ENCODE results near the gene RXRG.
A peak's percentile ranks its signal among the peaks of the same experiment; 100 is the strongest.

Gene RXRG

DNA sequence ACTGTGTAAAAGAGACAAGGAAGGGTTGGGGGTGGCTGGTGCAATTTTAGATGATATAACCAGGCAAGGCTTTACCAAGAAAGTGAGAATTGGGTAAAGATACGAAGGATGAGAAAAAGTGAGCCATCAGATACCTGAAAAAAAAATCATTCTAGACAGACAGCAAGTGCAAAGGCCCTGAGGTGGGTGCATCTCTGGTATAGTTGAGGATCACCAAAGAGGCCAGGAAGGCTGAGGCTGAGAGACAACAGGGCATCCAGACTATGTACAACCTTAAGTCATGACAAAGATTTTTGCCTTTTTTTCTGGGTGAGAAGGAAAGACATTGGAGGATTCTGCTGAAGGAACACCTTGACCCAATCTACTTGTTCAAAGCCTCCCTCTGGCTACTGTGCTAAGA, 29.9 kb downstream of the RXRG start:
- DNase-seq = no peak
- intact Hi-C loops (cut with DNase I) = no loop called here

DNA sequence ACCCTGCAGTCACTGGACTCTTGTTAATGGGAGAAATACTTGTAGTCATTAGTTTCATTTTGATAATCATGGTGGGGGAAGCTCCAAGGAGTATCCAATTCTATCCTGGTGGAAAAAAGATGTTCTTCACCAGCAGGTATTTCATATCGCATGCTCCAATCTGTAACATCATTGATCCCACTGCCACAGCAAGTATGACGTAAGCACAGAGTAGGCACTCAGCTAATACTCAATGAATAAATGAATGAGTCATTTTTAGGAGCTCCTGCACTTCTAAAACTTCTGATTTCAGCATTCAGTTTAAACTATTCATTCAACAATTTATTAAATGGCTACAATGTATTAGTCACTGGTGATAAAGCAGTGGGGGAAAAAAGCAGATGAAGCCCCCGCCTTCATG, 30.3 kb downstream of the RXRG start:
- no peak for DNase-seq
- intact Hi-C loops (cut with DNase I) = no loop called here

DNA sequence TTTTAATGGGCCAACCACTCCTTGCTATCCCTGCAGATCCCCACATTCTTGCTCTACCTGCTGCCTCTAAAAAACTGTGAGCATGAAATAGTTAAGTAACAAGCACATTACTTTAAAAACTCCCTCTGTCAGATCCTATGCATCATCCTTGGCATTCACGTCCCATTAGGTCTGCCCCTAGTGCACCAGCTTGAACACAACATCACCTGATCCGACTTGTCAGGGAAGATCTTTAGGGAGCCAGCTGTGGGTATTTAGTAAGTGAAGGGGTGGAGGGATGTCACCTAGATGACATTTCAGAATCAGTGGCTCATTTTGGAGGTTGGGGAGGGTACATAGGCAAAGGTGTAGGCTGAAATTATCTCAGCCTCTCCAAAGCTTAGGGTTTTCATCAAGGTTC, 33.5 kb downstream of the RXRG start:
- intact Hi-C loops (cut with DNase I) = no loop called here
- no peak for DNase-seq

DNA sequence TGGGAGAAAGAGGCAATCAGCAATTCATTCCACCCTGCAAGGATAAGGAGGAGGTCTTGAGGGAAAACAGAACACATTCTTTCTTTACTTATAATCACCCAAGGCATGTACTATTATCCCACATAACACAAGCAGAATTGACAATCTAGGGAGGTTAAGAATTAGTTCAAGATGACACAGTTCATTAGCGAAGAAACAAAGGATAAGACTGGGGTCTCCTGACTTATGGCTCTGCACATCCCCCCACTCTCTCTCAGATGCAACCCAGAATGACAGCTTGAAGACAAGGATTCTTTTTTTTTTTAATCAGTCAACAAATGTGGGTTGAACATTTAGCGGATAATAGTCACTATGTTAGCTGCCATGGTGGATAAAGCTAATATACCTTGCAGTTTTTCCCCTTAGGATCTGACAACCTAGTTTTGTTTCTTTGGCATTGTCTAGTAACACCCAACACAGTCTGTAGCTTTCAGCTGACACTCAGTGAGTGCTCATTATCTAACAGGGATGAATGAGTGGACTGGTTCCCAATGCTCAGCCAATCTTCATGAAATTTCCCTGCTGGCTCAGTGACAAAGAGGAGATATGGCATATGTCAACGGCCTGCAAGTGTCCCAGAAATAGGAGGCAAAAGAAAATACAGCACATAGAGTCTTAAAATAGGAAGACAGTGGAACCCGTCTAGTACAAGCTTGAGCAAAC, 35.1 kb downstream of the RXRG start:
- intact Hi-C loops (cut with DNase I) = no loop called here
- DNase-seq = no peak

DNA sequence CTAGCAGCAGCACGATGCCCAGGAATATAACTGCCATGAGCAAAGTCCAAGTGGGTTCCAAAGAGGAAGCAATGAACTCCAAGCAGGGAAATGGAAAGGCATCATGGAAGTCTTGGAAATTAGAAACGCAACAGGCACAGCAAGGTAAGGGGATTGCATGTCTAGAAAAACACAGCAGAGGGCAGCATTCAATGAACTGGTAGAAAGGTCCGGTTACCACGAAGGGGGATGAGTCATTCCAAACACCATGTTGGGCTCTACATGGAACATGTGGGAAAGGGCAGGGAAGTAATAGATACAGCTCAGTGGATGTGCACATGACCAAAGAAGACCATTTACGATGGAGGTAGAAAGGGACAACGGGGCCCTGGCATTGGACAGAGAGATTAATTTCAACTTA, 36.4 kb downstream of the RXRG start:
- DNase-seq = no peak
- intact Hi-C loops (cut with DNase I) = no loop called here

DNA sequence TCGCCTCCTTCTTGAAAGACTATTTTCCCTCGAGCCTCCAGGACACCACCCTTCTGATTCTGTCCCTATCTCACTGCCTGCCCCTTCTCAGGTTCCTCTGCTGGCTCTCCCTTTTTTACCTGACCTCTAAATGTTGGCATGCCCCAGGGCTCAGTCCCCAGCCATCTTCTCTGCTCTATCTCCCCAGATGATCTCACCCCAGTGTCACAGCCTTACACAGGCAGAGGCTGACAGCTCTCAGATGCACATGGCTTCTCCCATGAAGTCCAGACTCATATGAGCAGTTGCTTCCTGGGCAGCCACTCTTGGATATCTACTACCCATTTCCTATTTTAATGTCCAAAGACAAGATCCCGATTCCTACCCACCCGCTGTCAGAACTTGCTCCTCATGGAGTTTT, 37.5 kb downstream of the RXRG start:
- intact Hi-C loops (cut with DNase I) = no loop called here

DNA sequence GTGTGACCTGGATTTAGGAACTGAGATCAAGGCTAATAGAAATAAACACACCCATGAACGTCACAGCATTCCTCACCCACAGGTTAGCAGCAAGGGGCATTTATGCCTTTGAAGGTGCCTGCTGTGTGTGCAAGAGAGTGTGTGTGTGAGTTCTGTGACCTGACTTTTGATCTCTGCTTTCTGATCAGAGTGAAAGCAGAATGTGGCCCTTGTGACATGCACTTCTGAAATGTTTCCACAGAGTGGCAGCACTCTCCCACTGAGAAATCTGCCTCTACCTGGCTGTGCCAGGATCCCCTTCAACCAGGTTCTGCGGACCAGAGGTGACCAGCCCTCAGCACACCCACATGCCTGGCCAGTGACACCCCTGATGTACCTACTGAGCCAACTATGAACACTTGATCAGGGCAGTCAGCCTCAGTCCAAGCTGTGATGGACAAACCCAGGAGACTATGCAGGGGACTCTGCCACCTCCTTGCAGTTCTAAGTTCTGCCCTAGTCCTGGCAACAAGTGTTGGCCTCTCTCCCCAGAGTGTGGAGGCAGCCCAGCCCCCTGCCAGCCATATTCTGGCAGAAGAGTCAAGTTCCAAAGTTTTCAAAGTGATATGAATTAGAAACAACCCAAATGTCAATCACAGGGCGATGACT, 41.0 kb downstream of the RXRG start:
- DNase-seq = peak in 3 of 10 donors; percentile 16 to 29 (median 17)
- intact Hi-C loops (cut with DNase I) = no loop called here

More for the DNA sequence above, 37.5 kb downstream of the RXRG start:
- DNase-seq = no peak

DNA sequence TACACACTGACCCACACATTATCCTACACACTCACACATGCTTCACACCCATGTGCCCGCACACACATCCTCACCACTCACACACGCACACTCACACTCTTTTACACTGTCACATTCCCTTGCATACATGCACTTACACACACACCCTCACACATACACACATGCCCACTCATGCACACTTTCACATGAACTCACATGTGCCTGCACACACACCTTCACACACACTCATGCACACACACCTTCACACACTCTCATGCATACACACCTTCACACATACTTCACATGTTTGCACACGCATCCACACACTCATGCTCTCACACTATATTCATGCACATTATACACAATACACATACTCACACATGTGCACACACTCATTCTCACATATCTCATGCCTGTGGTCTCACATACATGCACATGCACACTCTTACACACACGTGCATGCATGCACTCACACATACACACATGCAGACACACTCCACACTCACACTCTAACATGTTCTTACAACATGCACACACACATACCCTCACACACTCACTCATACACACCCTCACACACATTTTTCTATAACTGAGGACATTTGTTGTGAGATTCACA, 42.3 kb downstream of the RXRG start:
- intact Hi-C loops (cut with DNase I) = no loop called here

DNA sequence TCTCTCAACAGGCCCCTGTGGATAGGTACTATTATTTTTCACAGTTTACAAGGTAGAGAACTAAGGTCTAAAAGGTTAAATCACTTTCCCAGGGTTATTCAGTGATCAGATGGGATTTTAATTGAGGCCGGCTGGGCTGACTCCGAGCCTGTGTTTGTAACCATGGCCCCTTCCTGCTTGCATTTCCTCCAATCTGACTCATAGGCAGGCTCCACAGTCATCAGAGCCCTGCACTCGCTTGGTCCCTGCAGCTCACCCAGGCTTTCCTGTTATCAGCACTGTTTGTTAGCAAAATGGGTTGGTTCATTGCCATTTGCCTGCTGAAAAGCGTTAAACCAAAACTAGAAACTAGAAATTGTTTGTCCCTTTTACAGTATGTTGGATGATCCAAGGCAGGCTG, 47.0 kb downstream of the RXRG start:
- intact Hi-C loops (cut with DNase I) = no loop called here
- no peak for DNase-seq

More for the DNA sequence above, 42.3 kb downstream of the RXRG start:
- DNase-seq = no peak

DNA sequence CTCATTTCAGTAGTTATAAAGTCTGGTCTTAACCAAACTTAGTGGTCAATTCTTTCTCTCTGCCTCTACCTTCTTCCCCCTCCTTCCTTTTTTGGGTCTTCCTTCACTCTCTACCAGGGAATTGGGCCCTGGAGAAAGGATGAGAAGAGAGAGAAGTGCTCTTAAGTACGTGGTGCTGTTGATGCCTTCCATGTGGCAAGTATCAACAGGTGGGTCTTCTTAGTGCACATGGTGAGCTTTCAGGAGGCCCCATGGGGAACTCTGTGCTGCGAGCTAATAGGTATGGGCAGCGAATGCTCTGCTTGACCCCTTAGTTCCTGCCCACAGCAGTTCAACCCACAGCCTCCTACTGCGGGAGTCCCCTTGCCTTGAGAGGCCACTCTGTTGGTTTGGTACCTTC, 49.0 kb downstream of the RXRG start:
- DNase-seq = no peak
- intact Hi-C loops (cut with DNase I) = no loop called here

DNA sequence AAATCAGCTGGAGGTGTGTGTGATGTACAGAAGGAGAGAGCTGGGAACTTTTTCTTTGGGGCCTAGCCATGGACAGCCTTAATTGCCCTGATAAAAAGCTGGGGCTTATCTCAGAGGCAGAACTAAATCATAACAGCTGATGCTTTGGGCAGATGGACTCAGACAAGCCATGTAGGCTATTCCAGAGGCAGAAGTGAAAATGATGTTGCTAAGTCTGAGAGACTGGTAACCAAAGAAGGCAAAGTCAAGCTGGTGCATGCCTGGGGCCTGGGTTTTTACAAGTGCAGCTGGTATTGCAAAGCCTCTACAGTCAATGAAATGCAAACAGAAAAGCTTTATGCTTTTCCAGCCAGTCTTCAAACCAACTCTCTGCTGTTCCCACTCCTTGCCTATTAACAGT, 49.4 kb downstream of the RXRG start:
- intact Hi-C loops (cut with DNase I) = no loop called here
- no peak for DNase-seq

DNA sequence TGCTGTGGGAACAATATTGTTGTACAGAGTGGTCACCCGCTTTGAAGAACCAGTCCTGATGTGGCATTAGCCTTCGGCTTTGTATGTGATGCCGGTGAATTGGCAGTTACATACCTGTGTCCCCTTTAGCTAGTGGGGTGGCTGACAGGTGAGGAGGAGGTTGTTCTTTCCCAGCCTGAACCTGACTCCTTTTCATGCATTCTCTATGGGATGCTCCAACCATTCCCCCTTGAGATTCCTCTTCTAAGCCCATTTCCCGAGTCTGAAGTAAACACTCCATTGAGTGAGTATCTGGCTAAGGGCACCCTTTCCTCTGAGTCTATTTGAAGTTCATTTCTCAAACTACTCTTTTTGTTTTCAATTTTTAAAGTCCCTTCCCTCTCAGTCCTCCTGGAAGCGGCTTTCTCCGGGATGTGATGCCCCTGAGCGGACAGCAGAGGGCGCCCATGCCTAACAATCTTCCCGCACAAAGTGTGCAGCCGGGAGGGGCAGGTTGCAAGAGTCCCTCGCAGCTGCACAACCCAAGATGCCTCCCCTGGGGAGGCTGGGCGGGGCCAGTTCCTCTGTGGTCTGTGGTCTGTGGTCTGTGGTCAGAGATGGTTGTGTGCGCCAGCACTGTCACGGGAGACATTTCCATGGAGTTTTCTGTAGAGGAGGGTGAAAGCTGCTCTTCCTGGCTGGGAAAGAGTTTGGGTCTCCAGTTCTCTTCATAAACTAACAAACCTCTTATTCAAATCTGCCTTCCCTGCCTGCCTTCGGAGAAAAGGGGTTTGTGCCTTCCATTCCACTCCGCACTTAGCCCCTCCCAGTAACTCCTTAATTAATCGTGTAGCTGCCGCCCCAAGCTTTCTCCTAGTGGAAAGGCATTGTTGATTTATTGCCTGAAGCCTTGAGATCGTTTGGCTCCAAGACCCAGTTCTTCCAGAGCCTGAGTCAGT, 52.0 kb downstream of the RXRG start:
- intact Hi-C loops (cut with DNase I) = loop anchor here (1.0 kb wide), 1 partner anchor 200 kb away; no protein-coding TSS in a partner anchor

DNA sequence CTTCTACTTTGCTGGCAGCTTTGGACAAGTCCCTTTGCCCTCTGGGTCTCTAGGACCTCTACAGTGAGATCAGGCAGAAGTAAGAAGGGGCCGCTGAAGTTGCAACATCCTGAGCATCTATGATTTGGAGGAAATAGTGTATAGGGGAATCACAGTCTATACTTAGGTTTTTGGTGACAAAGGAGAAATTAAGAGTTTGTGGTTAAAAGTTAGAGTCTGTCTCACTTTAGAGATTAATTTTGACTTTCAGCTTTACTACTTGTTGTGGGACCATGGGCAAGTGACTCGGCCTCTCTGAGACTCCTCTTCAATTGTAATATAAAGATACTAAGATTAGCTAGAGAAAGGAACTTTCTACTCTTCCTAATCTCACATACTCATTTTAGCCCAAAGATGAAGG, 55.3 kb downstream of the RXRG start:
- intact Hi-C loops (cut with DNase I) = loop anchor here (10.0 kb wide), 1 partner anchor 525 kb away; no protein-coding TSS in a partner anchor
- DNase-seq = no peak

More for the DNA sequence above, 52.0 kb downstream of the RXRG start:
- DNase-seq = peak; percentile 55 to 96 (median 78)

DNA sequence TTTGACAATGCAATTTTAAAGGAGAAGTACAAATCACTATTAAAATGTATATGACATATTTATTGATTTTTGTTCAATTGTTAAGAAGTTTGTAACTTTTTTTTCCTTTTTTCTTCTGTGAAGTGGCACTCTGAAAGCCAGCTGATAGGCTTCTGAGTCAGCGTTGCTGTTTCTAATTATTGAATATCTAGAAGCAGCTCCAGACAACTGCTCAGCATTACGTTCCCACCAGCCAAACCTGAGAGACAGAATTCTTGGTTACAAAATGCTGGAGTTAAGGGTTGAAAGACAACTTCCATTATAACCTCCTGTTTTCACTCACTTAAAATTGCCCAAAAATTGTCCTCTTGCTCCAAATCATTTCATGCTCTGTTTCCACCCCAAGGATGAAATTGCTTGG, 57.0 kb downstream of the RXRG start:
- DNase-seq = no peak
- intact Hi-C loops (cut with DNase I) = loop anchor here (10.0 kb wide), 1 partner anchor 527 kb away; no protein-coding TSS in a partner anchor

DNA sequence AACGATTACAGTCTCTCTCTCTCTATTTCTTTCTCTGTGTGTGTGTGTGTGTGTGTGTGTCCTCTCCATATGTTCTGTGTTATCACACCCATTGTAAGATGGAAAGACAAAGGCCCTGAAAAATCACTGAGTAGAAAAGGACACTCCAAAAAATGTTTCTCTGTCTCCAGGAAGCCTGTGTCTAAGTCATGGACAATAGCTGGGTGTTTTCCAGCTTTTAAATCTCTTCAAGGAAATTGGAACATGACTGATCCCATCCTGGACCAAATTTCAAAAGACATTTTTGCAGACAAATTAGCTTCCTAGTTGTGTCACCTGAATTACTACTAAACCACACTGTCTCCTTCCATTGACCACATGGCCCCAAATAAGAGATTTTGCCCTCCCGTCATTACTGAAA, 57.4 kb downstream of the RXRG start:
- DNase-seq = no peak
- intact Hi-C loops (cut with DNase I) = loop anchor here (10.0 kb wide), 1 partner anchor 527 kb away; no protein-coding TSS in a partner anchor

DNA sequence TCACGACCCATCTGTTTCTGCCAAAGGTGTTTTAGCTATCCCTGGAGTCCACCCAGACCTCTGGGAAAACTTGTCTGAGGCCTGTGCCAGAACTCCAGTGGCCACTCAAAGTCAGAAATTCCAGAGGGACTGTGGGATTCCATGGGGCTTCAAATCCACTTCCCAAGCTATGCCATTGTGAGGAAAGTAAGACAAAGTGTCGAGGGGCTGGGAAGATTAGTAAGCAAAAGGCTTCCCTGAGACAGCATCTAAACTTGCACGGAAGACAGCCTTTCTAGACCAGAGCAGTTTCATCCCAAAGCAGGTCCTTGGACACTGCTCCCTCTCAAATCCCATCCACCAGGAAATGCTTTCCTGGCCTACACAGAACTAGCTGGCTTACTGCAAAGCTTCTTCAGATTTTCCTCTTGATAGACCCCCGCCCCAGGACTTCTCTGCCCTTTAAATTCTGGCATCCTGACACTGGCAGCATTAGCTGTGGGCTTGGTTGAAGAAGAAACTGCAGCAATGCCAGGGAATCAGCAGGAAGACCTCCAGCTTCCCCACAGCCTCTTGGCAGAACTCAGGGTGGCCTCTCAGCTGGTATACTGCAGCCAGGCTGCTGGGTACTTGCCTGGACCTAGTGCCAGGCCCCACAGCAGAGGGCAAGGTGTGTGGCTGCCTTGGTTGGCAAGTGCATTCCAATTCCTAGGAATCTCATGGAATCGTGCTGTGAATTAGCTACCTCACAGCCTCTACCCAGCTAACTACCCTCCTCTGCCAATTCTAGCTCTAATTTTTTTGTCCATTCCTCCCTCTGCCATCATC, 61.1 kb downstream of the RXRG start:
- intact Hi-C loops (cut with DNase I) = loop anchor here (10.0 kb wide), 1 partner anchor 531 kb away; no protein-coding TSS in a partner anchor
- no peak for DNase-seq

DNA sequence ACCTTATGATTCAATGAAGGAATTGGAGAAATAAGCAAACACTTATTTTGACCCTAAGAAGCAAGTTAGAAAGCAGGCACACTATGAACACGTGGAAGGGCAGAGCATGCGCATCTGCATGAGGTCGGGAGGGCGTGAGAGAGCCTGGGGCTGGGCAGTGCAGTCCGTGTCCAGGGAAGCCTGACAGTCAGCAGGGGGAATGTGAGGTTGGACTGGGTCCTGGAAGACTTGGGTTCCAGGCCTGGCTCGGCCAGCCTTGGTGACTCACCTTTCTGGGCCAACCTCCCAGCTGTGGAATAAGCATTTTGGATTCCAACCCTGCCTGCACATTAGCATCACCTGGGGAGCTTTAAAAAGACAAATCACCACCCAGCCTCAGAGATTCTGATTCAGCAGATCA, 61.9 kb downstream of the RXRG start:
- intact Hi-C loops (cut with DNase I) = loop anchor here (10.0 kb wide), 1 partner anchor 532 kb away; no protein-coding TSS in a partner anchor
- peak in 8 of 10 donors; percentile 21 to 91 (median 35) for DNase-seq

DNA sequence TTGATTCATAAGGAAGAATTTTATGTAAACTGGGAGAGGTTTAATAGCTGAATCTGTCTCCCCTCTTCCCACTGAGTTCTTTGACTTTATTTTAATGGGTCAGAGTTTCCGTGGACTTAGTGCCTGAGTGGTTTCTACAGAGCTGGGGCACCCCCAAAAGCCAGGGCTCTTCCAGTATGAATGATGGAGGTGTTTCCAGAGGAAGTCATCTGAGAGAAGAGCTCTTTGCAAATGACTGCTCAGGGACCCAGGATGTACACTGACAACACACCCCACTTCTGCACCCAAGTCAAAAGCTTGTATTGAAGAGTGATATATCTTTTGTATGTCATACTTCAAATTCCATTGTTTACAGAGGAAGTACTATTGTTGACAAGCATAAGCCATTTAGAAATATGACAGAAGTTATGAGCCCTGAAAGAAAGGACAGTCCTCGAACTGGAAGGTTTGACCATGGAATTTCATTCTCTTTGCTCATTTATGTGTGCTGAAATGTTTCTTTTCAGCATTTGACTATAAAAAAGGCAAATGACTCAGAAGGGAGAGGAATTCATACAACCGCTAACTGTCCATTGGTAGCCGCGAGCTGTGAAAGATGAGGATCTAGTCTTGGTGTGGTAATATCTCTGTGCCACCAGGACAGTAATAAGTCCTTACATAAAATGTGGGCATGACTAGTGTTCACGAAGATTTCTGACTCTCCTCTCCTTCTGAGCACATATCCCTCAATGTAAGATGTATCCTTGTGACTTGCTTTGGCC, 63.0 kb downstream of the RXRG start:
- no peak for DNase-seq
- intact Hi-C loops (cut with DNase I) = loop anchor here (10.0 kb wide), 1 partner anchor 533 kb away; no protein-coding TSS in a partner anchor

DNA sequence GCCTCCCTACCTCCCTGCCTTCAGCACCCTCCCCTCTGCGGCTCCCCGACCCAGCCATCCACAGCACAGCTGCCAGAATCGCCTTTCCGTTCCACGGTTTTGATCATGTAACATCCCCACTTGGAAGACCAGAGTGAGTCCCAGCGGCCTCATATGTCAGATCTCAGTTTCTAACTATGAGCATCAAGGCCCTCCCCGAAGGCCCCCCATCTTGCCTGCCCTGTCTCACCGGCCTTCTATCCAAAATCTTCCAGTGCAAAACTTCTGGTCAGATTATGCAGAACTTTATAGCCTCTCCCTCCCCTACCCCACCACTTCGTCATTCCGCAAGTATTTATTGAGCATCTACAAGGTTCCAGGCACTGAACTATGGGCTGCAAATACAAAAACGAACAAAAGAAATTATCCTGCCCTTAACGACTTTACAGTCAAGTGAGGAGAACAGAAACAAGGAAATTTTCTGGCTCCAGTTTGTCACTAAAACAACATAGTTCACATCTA, 68.1 kb downstream of the RXRG start:
- intact Hi-C loops (cut with DNase I) = no loop called here
- no peak for DNase-seq

Measured in posterior cingulate gyrus (tissue), 11 donors.